Measurements from ENCODE around the gene CLMN. TPM values are rescaled to one million over a fixed set of nuclear protein-coding genes. Genes with fewer than 3 reads are reported as not detected.

The CLMN gene
- total RNA-seq, 1 donor from 2014 or later, result 117 TPM

- Mint-ChIP-seq H3K9me3 (peaks cover 21% of the 10 kb centered on the region), H3K27ac (no peak overlapping the region), H3K36me3 (peaks cover 31% of the 10 kb centered on the region), H3K4me1 (peaks cover 17% of the 10 kb centered on the region), H3K4me3 (no peak overlapping the region), H3K27me3 (ENCODE audit: low read depth) (no peaks in the 10 kb centered on the region)
- peak in 1 of 2 experiments; percentile 13 for DNase-seq (ENCODE audit: low spot score in 2 of 2, unreplicated experiment in 2 of 2)
- no peak for TF ChIP-seq CTCF (IDR thresholded peaks at IDR 0.05; ENCODE audit: unreplicated experiment)
Measured at GRCh38 chr14:95282354-95282985, 37.2 kb downstream of the CLMN start.

- Mint-ChIP-seq H3K27ac (peak overlapping the region; percentile 56), H3K36me3 (peaks cover 27% of the 10 kb centered on the region), H3K27me3 (ENCODE audit: low read depth) (no peaks in the 10 kb centered on the region), H3K4me1 (peaks cover 14% of the 10 kb centered on the region), H3K9me3 (peaks cover 21% of the 10 kb centered on the region), H3K4me3 (no peak overlapping the region)
- no peak for DNase-seq (ENCODE audit: low spot score in 2 of 2, unreplicated experiment in 2 of 2)
- no peak for TF ChIP-seq CTCF (IDR thresholded peaks at IDR 0.05; ENCODE audit: unreplicated experiment)
Measured at GRCh38 chr14:95281560-95282176, 38.0 kb downstream of the CLMN start.

- no peaks in the 10 kb centered on the region for H3K27me3 Mint-ChIP-seq (ENCODE audit: low read depth)
- no peak overlapping the region for H3K27ac Mint-ChIP-seq
- H3K36me3 Mint-ChIP-seq, result peaks cover 23% of the 10 kb centered on the region
- DNase-seq (ENCODE audit: low spot score in 2 of 2, unreplicated experiment in 2 of 2), result no peak
- peaks cover 22% of the 10 kb centered on the region for H3K4me1 Mint-ChIP-seq
- TF ChIP-seq CTCF (IDR thresholded peaks at IDR 0.05; ENCODE audit: unreplicated experiment), result no peak
- peaks cover 21% of the 10 kb centered on the region for H3K9me3 Mint-ChIP-seq
- H3K4me3 Mint-ChIP-seq, result no peak overlapping the region
Measured at GRCh38 chr14:95275494-95275893, 44.2 kb downstream of the CLMN start.

GRCh38 chr14:95274874-95275273 lies 44.8 kb downstream of the CLMN start:
- H3K4me3 Mint-ChIP-seq, result no peak overlapping the region
- H3K4me1 Mint-ChIP-seq, result peaks cover 19% of the 10 kb centered on the region
- peak overlapping the region; percentile 33 for H3K27ac Mint-ChIP-seq
- H3K27me3 Mint-ChIP-seq (ENCODE audit: low read depth), result no peaks in the 10 kb centered on the region
- H3K36me3 Mint-ChIP-seq, result peaks cover 23% of the 10 kb centered on the region
- DNase-seq (ENCODE audit: low spot score in 2 of 2, unreplicated experiment in 2 of 2), result no peak
- TF ChIP-seq CTCF (IDR thresholded peaks at IDR 0.05; ENCODE audit: unreplicated experiment), result no peak
- H3K9me3 Mint-ChIP-seq, result peaks cover 21% of the 10 kb centered on the region

- no peak for TF ChIP-seq CTCF (IDR thresholded peaks at IDR 0.05; ENCODE audit: unreplicated experiment)
- peaks cover 18% of the 10 kb centered on the region for H3K4me1 Mint-ChIP-seq
- no peak for DNase-seq (ENCODE audit: low spot score in 2 of 2, unreplicated experiment in 2 of 2)
Measured at GRCh38 chr14:95274279-95274678, 45.4 kb downstream of the CLMN start.

More at GRCh38 chr14:95274279-95274678, 45.4 kb downstream of the CLMN start:
- peaks cover 23% of the 10 kb centered on the region for H3K36me3 Mint-ChIP-seq
- H3K4me3 Mint-ChIP-seq, result no peak overlapping the region
- H3K27ac Mint-ChIP-seq, result peak overlapping the region; percentile 86
- peaks cover 21% of the 10 kb centered on the region for H3K9me3 Mint-ChIP-seq
- no peaks in the 10 kb centered on the region for H3K27me3 Mint-ChIP-seq (ENCODE audit: low read depth)

Data from mesothelial cell of epicardium (in vitro differentiated cells).